Osteocyte (in vitro differentiated cells): Measurements from ENCODE around the gene TMEM179. TPM values are rescaled to one million over a fixed set of nuclear protein-coding genes. Genes with fewer than 3 reads are reported as not detected.

Source experiments
- DNase-seq: peaks from one replicate; pipeline ENCODE4 v3.0.0; 2021; ENCODE audit warnings: mixed read lengths; ENCODE audit not compliant: unreplicated experiment; ENCODE audit errors: extremely low spot score
- H3K27ac Mint-ChIP-seq: one replicate; pipeline ENCODE4 v1.8.0; 2021; ENCODE audit warnings: mild to moderate bottlenecking, mixed read lengths; ENCODE audit not compliant: unreplicated experiment
- H3K27me3 Mint-ChIP-seq: one replicate; pipeline ENCODE4 v1.8.0; 2021; ENCODE audit warnings: mixed read lengths; ENCODE audit not compliant: unreplicated experiment
- H3K36me3 Mint-ChIP-seq: one replicate; pipeline ENCODE4 v1.8.0; 2021; ENCODE audit warnings: mixed read lengths; ENCODE audit not compliant: unreplicated experiment
- H3K4me1 Mint-ChIP-seq: one replicate; pipeline ENCODE4 v1.8.0; 2021; ENCODE audit warnings: mixed read lengths; ENCODE audit not compliant: unreplicated experiment
- H3K4me3 Mint-ChIP-seq: one replicate; pipeline ENCODE4 v1.8.0; 2021; ENCODE audit warnings: mild to moderate bottlenecking, moderate library complexity, mixed read lengths; ENCODE audit not compliant: unreplicated experiment
- H3K9me3 Mint-ChIP-seq: one replicate; pipeline ENCODE4 v1.8.0; 2021; ENCODE audit warnings: mixed read lengths; ENCODE audit not compliant: unreplicated experiment
- total RNA-seq: library from RNA; stranded (reverse); gene quantifications from 2 replicates; pipeline ENCODE4 v1.2.1, GENCODE V29; 2021
- TF ChIP-seq, protein P1 (sequence below): fragments of 200-600 bp; sonication (generic); IDR thresholded peaks from 2 replicates; pipeline ENCODE4 v1.5.0; 2021; ENCODE audit warnings: antibody characterized with exemption, mild to moderate bottlenecking, moderate library complexity

The TMEM179 gene
- total RNA-seq, 1 donor from 2014 or later, result not detected

DNA sequence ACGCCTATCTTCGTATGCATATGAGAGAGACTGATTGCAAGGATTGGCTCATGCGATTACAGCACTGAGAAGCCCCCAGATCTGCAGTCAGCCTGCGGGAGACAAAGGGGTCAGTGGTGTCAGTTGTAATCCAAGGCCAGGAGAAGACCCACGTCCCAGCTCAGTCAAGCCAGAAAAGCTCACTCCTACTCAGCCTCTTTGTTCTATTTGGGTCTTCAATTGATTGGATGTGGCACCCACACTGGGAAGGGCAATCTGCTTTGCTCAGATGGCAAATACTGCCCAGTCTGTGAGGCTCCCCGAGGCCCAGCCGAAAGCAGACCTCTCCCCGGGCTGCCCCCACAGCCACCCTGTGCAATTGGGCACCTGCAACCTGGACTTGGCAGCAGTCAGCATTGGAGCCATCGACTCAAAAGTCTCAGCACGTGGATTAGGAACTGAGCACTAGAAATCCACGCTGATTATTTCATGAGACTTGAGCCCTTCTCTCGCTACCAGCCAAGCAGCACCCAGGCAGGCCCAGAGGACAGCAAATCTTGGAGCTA is 39.6 kb upstream of the TMEM179 start:
- Mint-ChIP-seq H3K27me3 (peaks cover 17% of the 10 kb centered on the region), H3K9me3 (no peaks in the 10 kb centered on the region), H3K27ac (no peak overlapping the region), H3K4me1 (peaks cover 5% of the 10 kb centered on the region), H3K4me3 (no peak overlapping the region), H3K36me3 (peaks cover 3% of the 10 kb centered on the region)
- TF ChIP-seq, protein P1, sequence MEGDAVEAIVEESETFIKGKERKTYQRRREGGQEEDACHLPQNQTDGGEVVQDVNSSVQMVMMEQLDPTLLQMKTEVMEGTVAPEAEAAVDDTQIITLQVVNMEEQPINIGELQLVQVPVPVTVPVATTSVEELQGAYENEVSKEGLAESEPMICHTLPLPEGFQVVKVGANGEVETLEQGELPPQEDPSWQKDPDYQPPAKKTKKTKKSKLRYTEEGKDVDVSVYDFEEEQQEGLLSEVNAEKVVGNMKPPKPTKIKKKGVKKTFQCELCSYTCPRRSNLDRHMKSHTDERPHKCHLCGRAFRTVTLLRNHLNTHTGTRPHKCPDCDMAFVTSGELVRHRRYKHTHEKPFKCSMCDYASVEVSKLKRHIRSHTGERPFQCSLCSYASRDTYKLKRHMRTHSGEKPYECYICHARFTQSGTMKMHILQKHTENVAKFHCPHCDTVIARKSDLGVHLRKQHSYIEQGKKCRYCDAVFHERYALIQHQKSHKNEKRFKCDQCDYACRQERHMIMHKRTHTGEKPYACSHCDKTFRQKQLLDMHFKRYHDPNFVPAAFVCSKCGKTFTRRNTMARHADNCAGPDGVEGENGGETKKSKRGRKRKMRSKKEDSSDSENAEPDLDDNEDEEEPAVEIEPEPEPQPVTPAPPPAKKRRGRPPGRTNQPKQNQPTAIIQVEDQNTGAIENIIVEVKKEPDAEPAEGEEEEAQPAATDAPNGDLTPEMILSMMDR, result no peak
- DNase-seq, result no peak

DNA sequence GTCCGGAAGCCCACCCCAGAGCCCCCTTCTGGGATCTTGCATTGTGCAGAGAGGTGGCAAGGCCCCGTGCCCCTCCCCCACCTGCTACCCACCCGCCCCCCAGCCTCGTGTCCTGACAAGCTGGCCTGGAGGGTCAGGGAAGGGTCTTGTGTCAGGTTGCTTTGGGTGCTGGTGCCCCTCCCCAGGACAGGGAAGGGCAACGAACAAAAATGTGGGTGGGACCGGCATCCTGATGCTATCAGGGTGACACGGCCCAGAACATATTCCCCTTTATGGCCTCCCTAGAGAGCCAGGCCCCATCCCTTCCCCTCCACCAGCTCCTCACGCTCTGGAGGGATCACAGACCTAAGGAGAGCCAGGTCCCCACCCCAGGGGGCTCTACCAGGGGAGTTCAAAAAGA is 38.7 kb upstream of the TMEM179 start:
- TF ChIP-seq, protein P1, result no peak
- Mint-ChIP-seq H3K4me1 (peaks cover 5% of the 10 kb centered on the region), H3K9me3 (no peaks in the 10 kb centered on the region), H3K36me3 (peaks cover 3% of the 10 kb centered on the region), H3K4me3 (no peak overlapping the region), H3K27me3 (peaks cover 22% of the 10 kb centered on the region), H3K27ac (no peak overlapping the region)
- DNase-seq, result no peak

DNA sequence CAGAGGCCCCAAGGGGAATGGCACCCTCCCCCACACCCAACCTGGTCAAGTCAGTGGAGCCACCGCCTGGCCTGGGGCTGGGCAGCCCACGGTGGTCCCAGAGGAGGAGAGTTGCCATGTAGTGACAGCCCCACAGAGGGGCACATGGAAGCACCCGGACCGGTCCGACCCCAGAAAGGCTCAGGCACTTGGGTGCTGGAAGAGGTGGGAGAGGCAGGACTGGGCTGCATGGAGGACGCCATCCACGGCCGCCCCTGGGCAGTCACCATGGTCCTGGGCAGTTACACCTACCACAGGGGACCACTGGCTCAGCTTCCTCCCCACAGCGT is 37.9 kb upstream of the TMEM179 start:
- no peak overlapping the region for H3K27ac Mint-ChIP-seq
- peaks cover 30% of the 10 kb centered on the region for H3K27me3 Mint-ChIP-seq
- no peaks in the 10 kb centered on the region for H3K9me3 Mint-ChIP-seq
- H3K4me1 Mint-ChIP-seq, result peaks cover 5% of the 10 kb centered on the region
- H3K36me3 Mint-ChIP-seq, result peaks cover 3% of the 10 kb centered on the region
- no peak for DNase-seq
- TF ChIP-seq, protein P1, result no peak
- no peak overlapping the region for H3K4me3 Mint-ChIP-seq

DNA sequence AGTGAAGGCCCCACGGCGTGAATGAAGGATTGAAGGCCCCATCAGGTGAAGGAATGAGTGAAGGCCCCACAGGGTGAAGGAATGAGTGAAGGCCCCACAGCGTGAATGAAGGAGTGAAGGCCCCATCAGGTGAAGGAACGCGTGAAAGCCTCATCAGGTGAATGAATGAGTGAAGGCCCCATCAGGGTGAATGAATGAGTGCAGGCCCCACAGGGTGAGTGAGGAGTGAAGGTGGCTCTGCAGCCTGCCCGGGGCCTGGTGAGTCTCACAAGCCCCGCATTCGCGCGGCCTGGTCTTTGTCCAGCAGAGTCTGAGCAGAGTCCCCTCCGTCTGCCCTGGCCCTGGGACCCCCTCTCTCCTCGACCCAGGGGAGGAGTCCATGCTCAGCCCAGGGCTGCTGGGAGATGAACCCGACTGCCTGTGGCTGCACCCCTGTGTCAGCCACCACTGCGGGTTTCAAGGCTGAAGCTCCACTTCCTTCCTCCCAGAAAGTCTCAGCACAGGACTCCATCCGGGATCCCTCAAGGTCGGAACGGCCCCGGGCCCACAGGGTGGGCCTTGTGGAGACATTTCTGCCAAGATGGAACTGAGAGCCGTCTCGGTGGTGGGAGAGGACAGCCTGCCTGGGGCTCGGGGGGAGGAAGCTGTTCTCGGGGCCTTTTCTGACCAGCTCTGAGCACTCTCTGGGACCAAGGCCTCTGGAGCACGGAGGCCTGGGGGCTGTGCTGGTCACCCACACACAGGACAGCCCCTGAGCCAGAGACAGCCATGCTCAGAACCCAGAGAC is 37.4 kb upstream of the TMEM179 start:
- Mint-ChIP-seq H3K27ac (no peak overlapping the region), H3K4me1 (peaks cover 5% of the 10 kb centered on the region), H3K27me3 (peaks cover 32% of the 10 kb centered on the region), H3K9me3 (no peaks in the 10 kb centered on the region), H3K4me3 (no peak overlapping the region), H3K36me3 (peaks cover 3% of the 10 kb centered on the region)
- TF ChIP-seq, protein P1, result no peak
- no peak for DNase-seq

DNA sequence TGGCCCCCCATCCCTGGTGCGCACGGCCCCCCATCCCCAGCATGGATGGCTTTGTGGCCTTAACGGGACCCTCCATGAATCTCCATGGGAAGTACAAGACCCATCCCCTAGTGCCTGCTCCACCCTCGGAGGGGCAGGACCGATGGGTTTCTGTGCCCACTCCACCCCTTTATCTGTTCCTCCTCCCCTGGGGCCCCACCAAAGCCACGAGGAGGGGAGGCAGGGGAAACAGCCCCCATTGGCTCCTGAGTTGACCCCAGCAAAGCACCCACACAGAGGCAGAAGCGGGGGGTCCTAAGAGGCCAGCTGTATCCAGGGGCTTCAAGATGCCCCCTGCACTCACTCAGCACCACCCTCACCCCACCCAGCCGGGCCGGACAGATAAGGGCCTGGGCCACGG is 36.1 kb upstream of the TMEM179 start:
- H3K4me1 Mint-ChIP-seq, result peaks cover 5% of the 10 kb centered on the region
- H3K27ac Mint-ChIP-seq, result no peak overlapping the region
- DNase-seq, result no peak
- no peak overlapping the region for H3K4me3 Mint-ChIP-seq
- peaks cover 26% of the 10 kb centered on the region for H3K27me3 Mint-ChIP-seq
- H3K9me3 Mint-ChIP-seq, result no peaks in the 10 kb centered on the region
- TF ChIP-seq, protein P1, result no peak
- peaks cover 3% of the 10 kb centered on the region for H3K36me3 Mint-ChIP-seq
